ENCODE data around the gene GPS1.

The GPS1 gene

DNA sequence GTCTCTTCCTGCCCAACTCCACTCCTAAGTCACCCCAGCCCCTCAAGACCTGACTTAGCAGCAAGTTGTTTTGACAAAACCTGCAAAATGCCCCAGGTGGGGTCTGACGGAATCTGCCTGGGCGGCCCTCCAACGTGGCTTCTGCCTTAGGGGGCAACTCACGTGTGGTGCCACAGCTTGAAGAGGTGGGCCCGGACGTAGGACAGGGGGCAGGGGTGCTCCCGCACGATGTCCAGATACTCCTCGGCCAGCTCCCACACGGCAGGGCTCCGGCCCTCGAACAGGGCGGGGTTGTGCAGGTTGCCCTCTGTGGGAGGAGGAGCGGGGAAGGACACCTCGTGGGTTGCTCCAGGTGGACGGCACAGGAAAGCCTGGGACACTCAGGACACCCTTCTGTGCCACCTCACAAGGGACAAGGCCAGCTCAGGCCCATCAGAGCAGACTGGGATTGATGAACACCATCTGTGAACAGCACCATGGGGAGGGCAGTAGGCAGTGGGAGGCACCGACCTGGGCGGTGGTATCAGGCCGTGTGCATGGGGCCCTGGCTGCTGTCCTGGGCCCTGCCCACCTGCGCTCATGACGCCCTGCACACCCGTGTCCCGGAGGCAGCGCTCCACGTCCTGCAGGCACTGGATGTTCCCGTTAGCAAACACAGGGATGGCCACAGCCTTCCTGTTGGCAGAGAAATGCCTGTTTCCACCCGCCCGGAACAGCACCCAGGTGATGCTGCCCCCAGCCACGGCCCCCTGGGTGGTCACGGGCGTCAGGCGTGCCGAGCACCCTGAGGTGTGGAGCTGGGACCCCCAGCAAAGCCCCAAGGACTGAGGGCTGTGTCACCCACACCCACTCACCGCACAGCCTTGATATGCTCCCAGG is 9.6 kb downstream of the GPS1 start:
- DNase-seq = no peak

DNA sequence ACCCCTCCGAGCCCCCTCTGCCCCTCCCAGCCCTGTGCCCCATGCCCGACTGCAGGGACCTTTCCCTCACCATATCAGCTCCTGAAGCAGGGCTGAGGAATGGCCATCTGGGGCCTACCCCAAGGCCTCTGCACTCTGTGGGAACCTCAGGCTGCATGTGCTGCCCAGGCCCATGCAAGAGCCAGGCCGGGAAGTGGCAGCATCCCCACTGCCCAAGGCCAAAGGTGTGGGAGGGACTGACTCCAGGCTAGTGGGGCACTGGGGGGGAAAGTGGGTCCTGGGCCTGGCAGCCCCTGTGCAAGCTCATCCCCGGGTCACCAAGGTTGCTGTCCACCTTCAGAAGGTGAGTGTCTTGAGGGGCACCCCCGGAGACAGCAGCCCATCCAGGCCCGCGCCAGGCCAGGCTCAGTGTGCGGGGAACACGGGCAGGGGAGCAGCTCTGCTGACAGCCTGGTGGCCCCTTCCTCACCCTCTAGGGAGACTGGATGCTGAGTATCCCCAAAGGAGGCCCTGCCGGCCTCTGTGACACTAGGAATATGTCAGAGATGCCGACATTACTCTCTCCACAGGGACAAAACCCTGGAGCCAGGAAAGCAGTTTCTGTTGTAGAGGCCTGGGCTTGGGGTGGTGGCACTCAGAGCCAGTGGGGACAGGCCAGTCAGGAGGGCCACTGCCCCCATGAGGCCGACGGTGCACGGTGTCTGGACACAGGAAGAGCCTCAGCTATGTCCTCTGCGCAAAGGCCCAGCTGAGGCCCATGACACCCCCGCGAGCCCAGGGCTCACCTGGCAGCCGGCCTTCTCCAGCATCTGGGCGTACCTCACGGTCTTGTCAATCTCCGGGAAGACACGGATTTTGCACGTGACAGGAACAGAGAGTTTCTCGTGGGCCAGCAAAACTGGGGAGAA is 10.6 kb downstream of the GPS1 start:
- no peak for DNase-seq

DNA sequence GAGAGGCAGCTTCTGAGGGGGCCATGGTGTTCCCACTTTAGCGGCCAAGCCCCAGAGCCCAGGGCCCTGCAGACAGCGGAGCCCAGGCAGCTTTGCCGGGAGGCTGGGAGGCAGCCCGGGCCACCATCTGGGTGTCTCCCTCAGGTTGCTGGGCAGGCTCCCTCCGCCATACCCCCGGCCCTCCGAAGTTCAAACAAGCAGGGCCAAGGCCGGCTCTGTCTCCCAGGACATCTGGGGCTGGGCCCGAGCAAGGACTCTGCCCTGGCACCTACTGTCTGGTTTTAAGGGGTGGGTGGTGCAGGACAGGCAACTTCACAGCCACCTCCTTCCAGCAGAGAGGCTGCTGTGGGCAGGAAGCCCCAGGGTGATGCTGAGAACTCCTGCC is 11.3 kb downstream of the GPS1 start:
- DNase-seq = no peak

DNA sequence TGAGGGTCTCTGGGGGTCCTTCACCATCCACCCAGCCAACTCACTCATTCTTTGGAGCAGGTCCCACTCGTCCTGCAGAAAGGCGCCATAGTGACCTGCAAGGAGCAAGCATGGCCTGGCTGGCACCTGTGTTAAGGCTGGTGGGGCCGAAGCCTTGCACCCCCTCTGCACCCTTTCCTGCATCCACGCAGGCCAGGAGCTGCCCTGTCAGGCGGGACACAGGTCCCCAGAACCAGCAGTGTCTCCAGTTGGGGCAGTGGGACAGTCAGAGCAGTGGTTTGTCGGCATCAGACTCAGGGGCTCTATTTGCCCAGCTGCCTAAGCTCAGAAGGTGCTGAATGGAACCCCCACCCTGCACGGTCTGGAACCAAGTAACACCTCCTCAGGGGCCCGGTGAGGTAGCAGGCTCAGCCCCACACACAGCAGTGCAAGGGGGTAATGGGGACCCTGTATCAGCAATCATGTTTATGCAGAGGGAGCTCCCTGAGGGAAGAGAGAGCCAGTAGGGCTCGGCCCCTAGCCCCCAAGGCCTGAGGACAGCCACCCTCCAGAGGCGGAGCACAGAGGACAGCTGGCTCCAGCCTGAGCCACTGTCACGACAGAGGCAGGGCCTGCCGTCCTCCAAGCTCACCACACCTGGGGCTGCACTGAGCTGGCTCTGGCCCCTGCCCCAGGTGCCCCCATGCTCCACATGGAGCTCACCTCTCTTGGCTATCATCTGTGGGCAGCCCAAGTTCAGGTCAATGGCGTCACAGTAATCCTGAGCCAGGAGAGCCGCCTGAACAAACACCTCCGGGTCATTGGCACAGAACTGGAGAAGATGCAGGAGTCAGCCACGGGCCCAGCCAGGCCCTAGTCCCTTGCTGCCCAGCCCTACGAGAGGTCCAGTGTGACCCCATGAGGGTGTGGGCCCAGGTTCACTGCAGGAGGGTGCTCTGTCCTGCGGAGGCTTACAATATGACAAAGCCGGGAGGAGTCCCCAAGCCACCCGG is 12.0 kb downstream of the GPS1 start:
- DNase-seq = no peak

DNA sequence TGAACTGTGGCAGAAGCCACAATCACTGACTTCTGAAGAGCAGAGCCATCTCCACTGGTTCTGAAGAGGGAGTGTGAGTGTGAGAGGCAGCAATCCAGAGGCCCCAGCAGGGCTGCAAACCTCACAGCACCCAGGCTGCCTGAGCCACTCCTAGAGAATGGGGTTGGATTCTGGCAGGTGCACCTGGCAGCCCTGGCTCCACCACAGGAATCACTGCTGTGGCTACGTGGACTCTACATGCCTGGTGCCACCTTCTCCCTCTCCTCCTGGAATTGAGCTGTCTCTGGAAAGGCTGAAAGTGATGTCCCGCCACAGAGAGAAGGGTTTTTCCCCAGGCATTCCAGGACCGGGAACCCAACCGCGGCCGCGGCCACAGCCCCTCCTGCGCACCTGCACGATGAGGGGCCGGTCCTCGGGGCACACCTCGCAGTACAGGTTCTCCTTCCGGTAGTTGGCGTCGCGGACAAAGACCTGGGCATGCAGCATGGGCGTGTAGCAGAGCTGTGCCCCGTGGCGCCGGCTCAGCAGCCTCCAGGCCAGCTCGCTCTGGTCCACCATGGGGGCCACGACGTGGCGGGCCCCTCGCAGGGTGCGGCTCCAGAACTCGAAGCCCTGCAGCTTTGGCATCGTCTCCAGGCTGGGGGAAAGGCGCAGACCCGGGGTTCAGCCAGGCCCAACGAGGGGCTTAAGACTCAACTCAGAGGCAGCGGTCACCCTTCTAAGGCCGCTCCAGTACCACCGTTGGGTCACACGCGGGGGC is 12.9 kb downstream of the GPS1 start:
- DNase-seq = peak; percentile 6

DNA sequence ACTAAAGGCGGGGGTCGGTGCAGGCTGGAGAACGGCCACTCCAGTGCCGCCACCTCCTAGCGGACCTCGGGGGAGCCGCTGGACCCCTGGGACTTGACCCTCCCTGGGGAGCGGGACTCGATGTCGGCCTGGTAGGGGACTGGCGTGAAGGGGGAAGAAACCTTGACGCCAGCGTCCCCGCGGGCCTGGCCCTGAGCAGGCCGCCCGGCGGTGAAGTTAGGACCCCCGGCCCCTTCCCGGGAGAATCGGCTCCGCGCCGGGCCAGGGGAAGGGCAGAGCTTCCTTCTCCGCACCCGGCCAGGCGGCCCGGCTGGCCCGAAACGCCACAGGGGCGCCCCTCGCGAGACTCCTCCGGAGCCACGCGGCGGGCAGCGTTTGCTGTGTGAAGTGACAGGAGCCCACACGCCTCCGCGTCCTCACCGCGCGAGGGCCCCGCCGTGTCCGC is 13.5 kb downstream of the GPS1 start:
- no peak for DNase-seq

DNA sequence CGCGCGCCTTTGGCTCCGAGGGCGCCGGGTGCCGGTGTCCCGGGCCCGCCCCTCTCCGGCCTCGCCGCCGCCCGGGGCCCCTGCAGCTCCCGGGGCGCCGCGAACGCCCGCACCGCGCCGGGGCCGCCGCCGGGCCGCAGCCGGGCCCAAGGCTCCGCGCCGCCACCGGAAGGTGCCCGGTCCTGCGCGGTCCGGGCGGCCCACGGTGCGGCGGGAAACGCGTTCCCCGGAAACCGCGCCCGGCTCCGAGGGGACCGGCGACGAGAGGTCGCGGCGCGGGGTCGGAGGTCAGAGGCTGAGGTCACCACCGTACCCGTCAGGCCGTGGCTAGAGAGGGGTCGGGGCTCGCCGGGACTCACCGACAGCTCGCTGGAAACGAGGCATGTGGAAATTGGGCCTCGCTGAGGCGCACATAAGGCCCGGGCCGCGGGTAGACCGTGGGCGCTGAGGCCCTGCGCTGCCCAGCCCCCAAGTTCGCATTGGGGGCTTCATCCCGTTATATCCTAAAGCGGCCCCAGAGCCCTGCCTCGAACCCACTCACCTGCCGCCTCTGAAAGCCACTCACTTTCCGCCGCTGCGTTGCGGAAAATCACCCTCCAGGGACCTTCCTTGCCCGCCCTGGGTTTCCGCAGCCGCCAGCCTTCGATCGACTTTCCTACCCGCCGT is 14.1 kb downstream of the GPS1 start, which contains the start of gene DUS1L:
DUS1L (minus strand) TSS at position 167 of the 666 bp plus-strand sequence. CDS start 745 bp downstream, outside the sequence.
- DNase-seq = no peak

DNA sequence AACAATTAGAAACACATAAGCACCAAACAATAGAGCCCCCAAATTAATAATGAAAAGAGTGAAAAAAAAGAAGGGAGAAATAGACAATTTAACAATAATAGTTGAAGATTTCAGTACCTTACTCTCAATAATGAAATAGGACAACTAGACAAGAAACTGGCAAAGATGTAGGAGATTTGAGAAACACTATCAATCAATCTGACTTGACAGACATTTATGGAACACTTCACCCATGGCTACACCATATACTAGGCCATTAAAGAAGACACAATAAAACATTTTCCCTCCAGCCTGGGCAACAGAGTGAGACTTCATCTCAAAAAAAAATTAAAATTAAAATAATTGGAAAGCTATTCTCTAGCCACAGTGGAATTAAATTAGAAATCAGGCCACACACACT is 18.9 kb downstream of the GPS1 start:
- DNase-seq = no peak

DNA sequence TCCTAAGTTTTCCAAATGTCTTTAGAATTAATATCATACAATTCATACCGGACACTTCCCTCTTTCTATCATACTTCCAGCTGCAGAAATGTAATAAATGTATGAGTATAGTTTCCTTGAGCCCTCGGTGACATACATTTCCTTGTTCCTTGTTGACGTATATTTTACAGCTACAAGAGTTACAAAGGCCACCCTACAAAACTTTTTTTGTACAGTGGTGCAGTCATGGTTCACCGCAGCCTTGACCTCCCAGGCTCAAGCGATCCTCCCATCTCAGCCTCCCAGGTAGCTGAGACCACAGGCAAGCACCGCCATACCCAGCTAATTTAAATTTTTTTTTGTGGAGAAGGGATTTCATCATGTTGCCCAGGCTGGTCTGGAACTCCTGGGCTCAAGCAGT is 21.1 kb downstream of the GPS1 start:
- DNase-seq = no peak

DNA sequence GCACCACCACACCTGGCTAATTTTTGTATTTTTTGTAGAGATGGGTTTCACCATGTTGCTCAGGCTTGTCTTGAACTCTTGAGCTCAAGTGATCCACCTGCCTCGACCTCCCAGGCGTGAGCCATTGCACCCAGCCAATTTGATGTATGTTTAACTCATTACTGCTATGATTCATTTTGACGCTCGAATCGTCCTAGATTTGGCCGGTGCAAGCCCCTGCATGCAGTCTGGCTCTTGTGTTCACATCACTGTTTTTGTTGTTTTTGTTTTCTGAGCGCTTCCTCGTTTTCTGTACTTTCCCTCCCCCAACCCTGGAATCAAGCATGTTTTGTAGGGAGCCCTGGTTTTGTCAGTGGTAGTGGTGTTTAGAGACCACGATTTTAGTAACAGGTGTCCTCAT is 21.7 kb downstream of the GPS1 start:
- no peak for DNase-seq

DNA sequence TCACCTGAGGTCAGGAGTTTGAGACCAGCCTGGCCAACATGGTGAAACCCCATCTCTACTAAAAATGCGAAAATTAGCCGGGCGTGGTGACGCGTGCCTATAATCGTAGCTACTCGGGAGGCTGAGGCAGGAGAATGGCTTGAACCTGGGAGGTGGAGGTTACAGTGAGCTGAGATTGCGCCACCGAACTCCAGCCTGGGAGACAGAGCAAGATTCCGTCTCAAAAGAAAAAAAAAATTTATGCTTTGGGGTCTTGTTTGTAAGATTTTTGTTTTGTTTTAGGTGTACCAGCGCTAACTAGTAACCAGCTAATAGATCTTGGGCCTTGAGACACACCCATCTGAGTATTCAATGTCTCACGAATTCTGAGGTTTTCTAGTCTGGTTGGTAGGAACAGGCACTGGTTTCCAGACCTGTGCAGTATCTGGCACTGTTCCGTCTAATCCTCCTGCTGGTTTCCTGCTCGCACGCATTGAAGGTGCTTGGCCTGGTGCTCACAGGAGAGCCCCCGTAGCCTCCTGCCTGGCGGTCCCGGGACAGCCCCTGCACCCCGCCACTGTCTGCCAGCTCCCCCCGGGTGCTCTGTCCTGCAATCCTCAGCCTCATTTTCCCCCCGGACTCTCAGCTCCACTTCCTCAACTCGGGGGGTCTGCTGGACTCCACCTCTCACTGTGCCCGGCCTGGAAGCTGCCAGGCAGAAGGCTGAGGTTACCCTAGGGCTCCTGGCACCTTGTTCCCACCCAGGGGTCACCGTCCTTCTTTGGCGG is 24.5 kb downstream of the GPS1 start:
- no peak for DNase-seq

DNA sequence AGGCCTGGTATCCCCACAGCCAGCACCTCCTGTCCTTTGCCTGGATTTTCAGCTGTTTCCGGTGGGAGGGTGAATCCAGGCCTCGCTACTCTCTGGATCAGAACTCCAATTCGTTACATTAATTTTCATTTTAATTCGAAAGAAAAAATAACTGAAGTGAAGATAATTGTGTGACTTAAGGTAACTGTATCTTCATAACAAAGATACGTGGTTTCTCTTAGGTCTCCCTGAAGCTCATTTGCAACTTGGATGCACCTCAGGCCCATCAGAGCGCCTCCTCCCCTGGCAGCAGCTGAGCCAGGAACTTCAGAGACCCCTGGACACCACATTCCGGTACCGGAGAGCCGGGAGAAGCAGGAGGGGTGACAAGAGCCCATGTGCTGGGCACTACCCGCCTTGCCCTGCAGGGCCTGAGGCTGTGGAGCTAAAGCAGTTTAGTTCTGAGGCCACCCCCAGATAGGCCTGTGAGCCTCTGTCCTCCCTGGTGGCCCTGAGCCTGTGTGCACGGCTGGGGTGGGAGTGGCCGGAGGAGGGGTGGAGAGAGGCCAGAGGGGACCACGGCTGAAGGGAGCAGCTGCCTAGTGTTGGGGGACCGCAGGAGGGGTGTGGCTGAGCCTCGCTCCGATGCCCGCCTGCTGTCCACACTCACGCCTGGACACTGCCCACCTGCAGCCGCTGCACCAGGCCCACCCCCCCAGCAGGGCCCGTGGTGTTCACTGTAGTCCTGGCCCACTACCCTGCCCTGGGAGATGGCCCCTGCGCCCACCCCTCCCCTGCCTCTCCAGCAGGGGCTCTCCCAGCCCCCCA is 25.3 kb downstream of the GPS1 start:
- DNase-seq = no peak

DNA sequence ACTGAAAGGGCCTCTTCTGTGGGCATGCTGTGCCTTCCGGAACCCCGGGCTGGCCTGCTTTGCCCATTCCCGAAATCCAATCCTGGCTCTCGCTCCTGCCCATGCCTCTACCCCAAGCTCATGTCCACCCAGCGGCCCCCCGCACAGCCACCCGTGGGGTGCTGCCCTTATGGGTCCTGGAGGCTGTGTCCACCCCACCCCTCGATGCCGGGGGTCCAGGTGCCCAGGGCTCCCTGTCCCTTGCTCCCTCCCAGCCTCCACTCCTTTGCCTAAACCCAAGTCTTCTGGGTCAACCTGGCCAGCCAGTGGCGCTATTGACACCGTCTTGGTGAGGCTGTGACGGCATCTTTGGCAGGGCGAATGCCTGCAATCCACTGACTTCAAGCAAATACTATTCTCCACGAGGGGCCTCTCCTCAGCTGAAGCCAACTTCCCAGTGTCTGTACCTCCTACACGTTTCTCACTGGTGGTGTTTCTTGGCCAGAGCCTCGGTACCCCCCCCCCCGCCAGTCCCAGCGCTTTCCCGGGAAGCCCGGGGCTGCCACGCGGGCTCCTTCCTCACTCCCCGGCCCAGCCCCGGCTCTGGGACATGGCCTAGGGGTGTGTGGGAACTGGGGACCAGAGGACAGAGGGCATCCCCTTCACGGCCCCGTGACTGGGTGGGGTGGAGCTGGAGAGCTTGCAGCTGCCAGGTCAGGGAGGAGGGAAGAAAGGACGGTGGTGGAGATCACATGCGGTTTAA is 26.1 kb downstream of the GPS1 start:
- no peak for DNase-seq

DNA sequence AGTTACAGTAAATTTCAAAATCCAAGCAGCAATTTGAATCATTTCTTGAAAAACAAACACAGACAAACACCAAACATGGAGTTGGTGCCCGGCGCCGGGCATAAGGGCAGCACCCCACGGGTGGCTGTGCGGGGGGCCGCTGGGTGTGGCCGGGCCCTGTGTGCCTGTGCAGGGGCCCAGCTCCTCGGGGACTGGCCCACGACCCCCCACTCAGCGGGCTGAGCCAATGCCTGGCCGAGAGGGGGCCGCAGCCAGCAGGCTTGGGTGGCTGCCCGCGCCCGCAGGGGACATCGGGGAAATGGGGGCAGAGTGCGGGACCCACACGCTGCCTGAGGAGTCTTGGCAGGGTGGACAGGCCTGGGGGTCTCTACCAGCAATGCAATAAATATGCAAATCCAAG is 26.7 kb downstream of the GPS1 start:
- DNase-seq = no peak

DNA sequence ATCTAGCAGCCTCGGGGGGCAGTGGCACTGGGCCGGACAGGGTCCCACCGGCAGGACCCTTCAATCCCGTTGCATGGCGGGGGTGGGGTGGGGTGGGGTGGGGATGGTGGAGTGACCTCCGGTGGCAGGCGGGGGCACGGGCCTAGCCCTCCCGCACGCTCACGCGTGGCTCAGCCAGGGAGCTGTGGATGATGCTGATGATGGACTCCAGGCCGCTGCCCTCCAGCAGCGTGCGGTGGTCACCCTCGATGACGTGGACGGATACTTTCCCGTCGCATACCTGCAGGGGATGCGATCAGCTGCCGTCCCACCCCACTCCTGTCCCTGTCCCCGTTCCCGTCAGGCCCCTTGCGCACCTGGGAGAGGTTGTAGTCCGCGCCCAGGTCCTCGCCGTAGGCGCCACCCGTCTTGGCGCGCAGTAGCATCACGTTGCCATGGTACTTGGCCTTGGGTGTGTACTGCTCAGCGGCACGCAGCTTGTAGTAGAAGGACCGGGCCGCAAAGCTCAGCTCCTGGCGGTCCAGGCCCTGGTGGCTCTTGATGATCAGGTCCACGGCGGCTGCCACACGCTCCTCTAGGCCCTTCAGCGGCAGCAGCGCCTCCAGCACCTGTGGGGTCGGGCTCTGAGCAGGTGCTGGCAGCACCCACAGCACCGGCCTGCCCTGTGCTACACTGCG is 27.4 kb downstream of the GPS1 start:
- no peak for DNase-seq

DNA sequence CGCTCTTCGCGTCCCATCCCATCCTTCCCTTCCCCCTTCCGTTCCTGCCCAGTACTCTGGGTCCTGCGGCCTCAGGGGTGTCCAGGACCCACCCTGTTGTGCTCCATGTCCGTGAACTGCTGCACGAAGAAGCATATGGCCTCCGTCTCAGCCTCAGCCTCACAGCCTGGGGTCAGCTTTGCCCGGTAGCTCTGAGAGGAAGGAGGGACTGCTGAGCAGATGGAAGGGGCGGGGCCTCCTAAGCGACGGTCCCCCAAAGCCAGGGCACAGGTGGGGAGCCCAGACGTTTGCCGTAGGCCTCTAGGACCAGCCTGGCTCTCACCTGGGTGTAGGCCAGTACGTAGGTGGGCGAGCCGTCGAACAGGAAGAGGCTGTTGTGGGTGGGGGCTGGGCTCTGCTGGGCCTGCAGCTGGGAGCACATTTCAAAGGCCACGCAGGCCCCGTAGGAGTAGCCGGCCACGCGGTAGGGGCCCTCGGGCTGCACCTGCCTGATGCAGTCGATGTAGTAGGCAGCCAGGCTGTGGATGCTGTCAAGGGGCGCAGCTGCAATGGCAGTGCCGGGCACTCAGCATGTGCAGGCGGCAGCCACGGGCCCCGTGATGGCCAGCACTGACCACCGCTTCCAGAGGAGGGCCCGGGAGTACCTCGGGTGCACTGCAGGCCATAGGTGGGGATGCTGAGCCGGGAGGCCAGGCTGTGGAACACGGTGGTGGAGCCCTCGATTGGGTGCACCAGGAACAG is 28.5 kb downstream of the GPS1 start:
- no peak for DNase-seq

DNA sequence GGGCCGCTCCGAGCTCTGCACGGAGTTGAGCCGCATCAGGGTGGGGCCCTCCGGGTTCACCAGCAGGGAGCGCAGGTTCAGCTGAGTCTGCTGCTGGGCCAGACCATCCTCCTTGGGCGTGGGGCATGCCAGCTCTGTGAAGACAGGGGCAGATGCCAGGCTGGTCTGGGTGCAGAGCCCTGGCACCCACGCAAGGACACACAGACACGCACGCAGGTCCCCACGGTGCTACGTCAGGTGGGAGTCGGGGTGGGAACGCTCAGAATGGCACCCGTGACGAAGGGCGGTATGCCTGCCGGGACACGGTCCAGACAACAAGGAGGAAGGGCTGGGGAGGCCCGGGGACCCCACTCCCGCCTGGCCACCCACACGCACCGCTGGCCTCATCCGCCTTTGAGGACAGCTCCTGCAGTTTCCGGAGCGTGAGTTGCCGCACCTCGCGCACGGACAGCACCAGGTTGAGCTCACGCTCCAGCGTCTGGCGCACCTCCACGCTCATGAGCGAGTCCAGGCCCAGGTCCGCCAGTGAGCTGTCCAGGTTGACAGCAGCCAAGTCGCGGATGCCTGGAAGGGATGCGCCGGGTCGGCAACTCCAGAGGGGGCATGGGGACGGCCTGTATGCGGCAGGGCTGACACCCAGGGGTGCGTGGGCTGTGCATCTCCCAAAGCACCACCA is 29.2 kb downstream of the GPS1 start:
- no peak for DNase-seq
